HepG2 (cell line): ENCODE data around the gene VARS1. TPM values are rescaled to one million over a fixed set of nuclear protein-coding genes. Genes with fewer than 3 reads are reported as not detected.

ENCODE experiments used
- ARID4A ChIP-seq: sonication (generic); formaldehyde crosslinking; IDR thresholded peaks from 2 replicates; pipeline ENCODE4 v1.5.0; 2020; ENCODE audit warnings: mild to moderate bottlenecking, missing genetic modification reagents, borderline replicate concordance
- CBX5 ChIP-seq: sonication (generic); formaldehyde crosslinking; IDR thresholded peaks from 2 replicates; pipeline ENCODE4 v1.4.0; 2020; ENCODE audit warnings: missing genetic modification reagents, borderline replicate concordance
- ELF4 ChIP-seq: sonication (generic); formaldehyde crosslinking; IDR thresholded peaks from 2 replicates; pipeline ENCODE4 v1.5.0; 2020; ENCODE audit warnings: missing genetic modification reagents, mild to moderate bottlenecking, moderate library complexity, borderline replicate concordance
- FOSL1 ChIP-seq: sonication (generic); formaldehyde crosslinking; IDR thresholded peaks from 2 replicates; pipeline ENCODE4 v1.9.0; 2021; ENCODE audit warnings: missing genetic modification reagents, borderline replicate concordance
- RAD21 ChIP-seq: fragments of 450-650 bp; formaldehyde crosslinking; IDR thresholded peaks from 2 replicates; pipeline ENCODE4 v1.5.0; 2020; ENCODE audit warnings: mild to moderate bottlenecking
- TAF15 ChIP-seq: fragments of 200-400 bp; formaldehyde crosslinking; IDR thresholded peaks from one replicate; pipeline ENCODE4 v1.6.1; 2018; ENCODE audit warnings: mild to moderate bottlenecking, low read depth, low read length; ENCODE audit not compliant: poor library complexity, severe bottlenecking
- ZFP37 ChIP-seq: sonication (generic); formaldehyde crosslinking; IDR thresholded peaks from 2 replicates; pipeline ENCODE4 v1.4.0; 2020; ENCODE audit warnings: missing genetic modification reagents, borderline replicate concordance
- ZNF10 ChIP-seq: sonication (generic); formaldehyde crosslinking; IDR thresholded peaks from 2 replicates; pipeline ENCODE4 v1.4.0; 2020; ENCODE audit warnings: mild to moderate bottlenecking, low read depth, missing genetic modification reagents, borderline replicate concordance
- ZNF124 ChIP-seq: sonication (generic); formaldehyde crosslinking; IDR thresholded peaks from 2 replicates; pipeline ENCODE4 v1.4.0; 2020; ENCODE audit warnings: missing genetic modification reagents
- ZNF564 ChIP-seq: sonication (generic); formaldehyde crosslinking; IDR thresholded peaks from 2 replicates; pipeline ENCODE4 v1.8.1; 2023; ENCODE audit warnings: mild to moderate bottlenecking, missing genetic modification reagents
- ZNF609 ChIP-seq: sonication (generic); formaldehyde crosslinking; IDR thresholded peaks from 2 replicates; pipeline ENCODE4 v1.4.0; 2020; ENCODE audit warnings: mild to moderate bottlenecking, missing genetic modification reagents, borderline replicate concordance
- ZSCAN20 ChIP-seq: sonication (generic); formaldehyde crosslinking; IDR thresholded peaks from 2 replicates; pipeline ENCODE4 v1.4.0; 2020; ENCODE audit warnings: missing genetic modification reagents, mild to moderate bottlenecking, borderline replicate concordance
- polyA plus RNA-seq, 8 experiments: library from polyadenylated mRNA; depleted of rRNA in 3 of 8; stranded (reverse) in 7 of 8; unstranded in 1 of 8; fragments of >200 nt; fragmentation: Illumina TruSeq in 4 of 8; extraction: Trizol in 4 of 8; gene quantifications; 2 replicates each; pipeline versions ENCODE4 v1.2.1 to v1.2.3, GENCODE V29; 2011 to 2016; ENCODE audit warnings: low read depth in 4 of 8, missing spikeins in 1 of 8, mixed read lengths in 1 of 8; ENCODE audit not compliant: insufficient read depth in 1 of 8
- total RNA-seq, 5 experiments: library from RNA; depleted of rRNA; stranded (reverse); fragments of >200 nt; fragmentation: Illumina TruSeq; extraction: Trizol; gene quantifications; 2 replicates each; pipeline ENCODE4 v1.2.3, GENCODE V29; 2016; ENCODE audit warnings: low read depth in 1 of 5
- TF ChIP-seq, protein P1 (sequence below), 2 experiments: sonication (generic) in 1 of 2; formaldehyde crosslinking in 1 of 2; IDR thresholded peaks; 2 replicates each; pipeline versions ENCODE4 v1.4.0 to v1.6.1; 2018 to 2020; ENCODE audit warnings: missing genetic modification reagents in 2 of 2, borderline replicate concordance in 1 of 2, low read depth in 1 of 2, mild to moderate bottlenecking in 1 of 2, missing biosample characterization in 1 of 2
- TF ChIP-seq, protein P2 (sequence below): IDR thresholded peaks from 2 replicates; pipeline ENCODE4 v1.6.1; 2016; ENCODE audit warnings: low read depth, control low read depth

Gene VARS1
- total and polyA plus RNA-seq, 2 of the 13 experiments (the other 11 are each of a cell fraction or from before 2014, with no cell fraction given): 14.7 to 56.1 TPM

- no peak; the same call in 1 of the 2 replicates for TF ChIP-seq ZNF609 (CRISPR knock-in tag)
- TF ChIP-seq FOSL1 (CRISPR knock-in tag): no peak
- TF ChIP-seq CBX5: peak; percentile 59; the same call in 1 of the 2 replicates
- TF ChIP-seq ZNF10: no peak
- TF ChIP-seq ARID4A (CRISPR knock-in tag): peak; percentile 95
- peak; percentile 45; the same call in 1 of the 2 replicates for TF ChIP-seq ZSCAN20 (CRISPR knock-in tag)
- TF ChIP-seq, protein P1, sequence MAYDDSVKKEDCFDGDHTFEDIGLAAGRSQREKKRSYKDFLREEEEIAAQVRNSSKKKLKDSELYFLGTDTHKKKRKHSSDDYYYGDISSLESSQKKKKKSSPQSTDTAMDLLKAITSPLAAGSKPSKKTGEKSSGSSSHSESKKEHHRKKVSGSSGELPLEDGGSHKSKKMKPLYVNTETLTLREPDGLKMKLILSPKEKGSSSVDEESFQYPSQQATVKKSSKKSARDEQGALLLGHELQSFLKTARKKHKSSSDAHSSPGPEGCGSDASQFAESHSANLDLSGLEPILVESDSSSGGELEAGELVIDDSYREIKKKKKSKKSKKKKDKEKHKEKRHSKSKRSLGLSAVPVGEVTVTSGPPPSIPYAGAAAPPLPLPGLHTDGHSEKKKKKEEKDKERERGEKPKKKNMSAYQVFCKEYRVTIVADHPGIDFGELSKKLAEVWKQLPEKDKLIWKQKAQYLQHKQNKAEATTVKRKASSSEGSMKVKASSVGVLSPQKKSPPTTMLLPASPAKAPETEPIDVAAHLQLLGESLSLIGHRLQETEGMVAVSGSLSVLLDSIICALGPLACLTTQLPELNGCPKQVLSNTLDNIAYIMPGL (CRISPR knock-in tag; IDR thresholded peaks at IDR 0.05; ENCODE audit: borderline replicate concordance in 1 of 2, low read depth in 1 of 2): peak; percentile 85 to 89; a peak in 2 of 4 replicates
- TF ChIP-seq ELF4: peak; percentile 72; the same call in 1 of the 2 replicates
- peak; percentile 28; the same call in 1 of the 2 replicates for TF ChIP-seq RAD21 (CRISPR knock-in tag)
- peak; percentile 72 for TF ChIP-seq TAF15
- TF ChIP-seq ZFP37 (CRISPR knock-in tag): 0 out of 2 replicates have a peak, but pooled peaks have one; percentile 59
- peak; percentile 78; the same call in 1 of the 2 replicates for TF ChIP-seq ZNF124
- TF ChIP-seq, protein P2, sequence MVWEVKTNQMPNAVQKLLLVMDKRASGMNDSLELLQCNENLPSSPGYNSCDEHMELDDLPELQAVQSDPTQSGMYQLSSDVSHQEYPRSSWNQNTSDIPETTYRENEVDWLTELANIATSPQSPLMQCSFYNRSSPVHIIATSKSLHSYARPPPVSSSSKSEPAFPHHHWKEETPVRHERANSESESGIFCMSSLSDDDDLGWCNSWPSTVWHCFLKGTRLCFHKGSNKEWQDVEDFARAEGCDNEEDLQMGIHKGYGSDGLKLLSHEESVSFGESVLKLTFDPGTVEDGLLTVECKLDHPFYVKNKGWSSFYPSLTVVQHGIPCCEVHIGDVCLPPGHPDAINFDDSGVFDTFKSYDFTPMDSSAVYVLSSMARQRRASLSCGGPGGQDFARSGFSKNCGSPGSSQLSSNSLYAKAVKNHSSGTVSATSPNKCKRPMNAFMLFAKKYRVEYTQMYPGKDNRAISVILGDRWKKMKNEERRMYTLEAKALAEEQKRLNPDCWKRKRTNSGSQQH (CRISPR knock-in tag): peak; percentile 96
- TF ChIP-seq ZNF564 (CRISPR knock-in tag): peak; percentile 68; the same call in 1 of the 2 replicates
These were observed 39.1 kb upstream of the VARS1 start (continued) for GRCh38 chr6:31834367-31835250.
